H1 (cell line): ENCODE data around the gene RNASE1. TPM values are rescaled to one million over a fixed set of nuclear protein-coding genes. Genes with fewer than 3 reads are reported as not detected.

Source experiments
- CTCF ChIA-PET: fragments of 300-600 bp; sonication (Branson Sonifier 250); formaldehyde crosslinking; loops from one replicate; lab custom pipeline; 2021; ENCODE audit not compliant: partially characterized antibody; lab: Charles Lee
- POLR2A ChIA-PET: fragments of 300-600 bp; sonication (Branson Sonifier 250); formaldehyde crosslinking; loops from one replicate; lab custom pipeline; 2021; ENCODE audit warnings: inconsistent platforms; ENCODE audit not compliant: partially characterized antibody; lab: Charles Lee
- DNase-seq, 2 experiments: peaks; one replicate each; pipeline versions ENCODE4 v3.0.0 to v3.0.0-alpha.2; 2010 to 2022; ENCODE audit warnings: low spot score in 2 of 2, low read depth in 1 of 2, mixed read lengths in 1 of 2
- FAIRE-seq: peaks from 2 replicates; lab custom pipeline; 2011; peaks lifted over from hg19 to GRCh38; lab: Jason Lieb, UNC
- H2AFZ ChIP-seq: 2 replicates; pipeline ENCODE4 v1.8.1; 2012; ENCODE audit warnings: low read length, inconsistent platforms
- H2AK5ac ChIP-seq: 2 replicates; pipeline ENCODE4 v1.6.1; 2013; ENCODE audit warnings: low read depth, low read length
- H2BK120ac ChIP-seq: replicated peaks from 2 replicates; pipeline ENCODE3; 2013; ENCODE audit warnings: low read depth, low read length, inconsistent platforms
- H2BK12ac ChIP-seq: 2 replicates; pipeline ENCODE4 v1.6.1; 2013; ENCODE audit warnings: low read depth, low read length
- H2BK15ac ChIP-seq: 2 replicates; pipeline ENCODE4 v1.6.1; 2013; ENCODE audit warnings: low read length
- H2BK20ac ChIP-seq: 2 replicates; pipeline ENCODE4 v1.6.1; 2013; ENCODE audit warnings: low read length
- H2BK5ac ChIP-seq: 2 replicates; pipeline ENCODE4 v1.6.1; 2013; ENCODE audit warnings: low read depth, low read length
- H3K14ac ChIP-seq: 2 replicates; pipeline ENCODE4 v1.6.1; 2013; ENCODE audit warnings: inconsistent platforms; ENCODE audit not compliant: insufficient read length
- H3K18ac ChIP-seq: 2 replicates; pipeline ENCODE4 v1.6.1; 2013; ENCODE audit warnings: low read length; ENCODE audit errors: extremely low read depth
- H3K23ac ChIP-seq: 2 replicates; pipeline ENCODE4 v1.6.1; 2013; ENCODE audit warnings: inconsistent platforms; ENCODE audit not compliant: insufficient read length
- H3K23me2 ChIP-seq: 2 replicates; pipeline ENCODE4 v1.6.1; 2013; ENCODE audit warnings: low read depth, low read length
- H3K27ac ChIP-seq: 2 replicates; pipeline ENCODE4 v1.6.1; 2011; ENCODE audit warnings: low read depth, low read length, inconsistent platforms
- H3K27me3 ChIP-seq, 4 experiments: replicated peaks in 1 of 4; 1 replicate in 1 of 4; 2 replicates in 3 of 4; pipeline versions ENCODE4 v1.6.1 to v1.8.1; 2011 to 2013; ENCODE audit warnings: low read length in 3 of 4, mild to moderate bottlenecking in 3 of 4, inconsistent platforms in 2 of 4, mixed read lengths in 2 of 4, moderate library complexity in 1 of 4; ENCODE audit not compliant: control insufficient read depth in 3 of 4, insufficient read depth in 3 of 4; ENCODE audit errors: extremely low read depth in 1 of 4
- H3K36me3 ChIP-seq, 4 experiments: 2 replicates each; pipeline versions ENCODE4 v1.6.1 to v1.8.1; 2011 to 2013; ENCODE audit warnings: mild to moderate bottlenecking in 4 of 4, low read length in 3 of 4, moderate library complexity in 2 of 4, control low read depth in 1 of 4, inconsistent platforms in 1 of 4; ENCODE audit not compliant: insufficient read depth in 4 of 4, control insufficient read depth in 2 of 4
- H3K4ac ChIP-seq: replicated peaks from 2 replicates; pipeline ENCODE3; 2013; ENCODE audit warnings: low read length, low read depth, mixed read lengths, inconsistent platforms; ENCODE audit not compliant: insufficient read length
- H3K4me1 ChIP-seq, 4 experiments: replicated peaks in 1 of 4; 1 replicate in 1 of 4; 2 replicates in 3 of 4; pipeline versions ENCODE4 v1.6.1 to v1.8.1; 2011 to 2013; ENCODE audit warnings: low read length in 3 of 4, inconsistent platforms in 2 of 4, mixed read lengths in 1 of 4; ENCODE audit not compliant: insufficient read depth in 4 of 4, control insufficient read depth in 3 of 4
- H3K4me2 ChIP-seq, 2 experiments: 2 replicates each; pipeline versions ENCODE4 v1.6.1 to v1.8.1; 2011 to 2013; ENCODE audit warnings: low read depth in 2 of 2, low read length in 2 of 2, control low read depth in 1 of 2, inconsistent platforms in 1 of 2, mild to moderate bottlenecking in 1 of 2; ENCODE audit not compliant: insufficient read depth in 1 of 2
- H3K4me3 ChIP-seq, 4 experiments: fragments of 200-600, 300-600 bp in 1 of 4; sonication (generic), shearing (Covaris generic), sonication (Bioruptor Twin) in 1 of 4; 2 replicates each; pipeline versions ENCODE4 v1.5.1 to v1.8.1; 2011 to 2016; ENCODE audit warnings: low read length in 4 of 4, low read depth in 3 of 4, control low read depth in 2 of 4, inconsistent platforms in 2 of 4, mild to moderate bottlenecking in 2 of 4, mixed read lengths in 1 of 4, moderate library complexity in 1 of 4; ENCODE audit not compliant: insufficient read depth in 2 of 4; ENCODE audit errors: extremely low read depth in 1 of 4
- H3K56ac ChIP-seq: replicated peaks from 2 replicates; pipeline ENCODE3; 2013; ENCODE audit warnings: low read depth, mild to moderate bottlenecking, mixed read lengths, low read length, inconsistent platforms; ENCODE audit not compliant: insufficient read length
- H3K79me1 ChIP-seq: 2 replicates; pipeline ENCODE4 v1.6.1; 2013; ENCODE audit warnings: low read depth, low read length, control low read depth
- H3K79me2 ChIP-seq, 2 experiments: 2 replicates each; pipeline versions ENCODE4 v1.6.1 to v1.8.1; 2012 to 2013; ENCODE audit warnings: low read length in 2 of 2, mild to moderate bottlenecking in 2 of 2, inconsistent platforms in 1 of 2; ENCODE audit not compliant: insufficient read depth in 2 of 2, control insufficient read depth in 1 of 2
- H3K9ac ChIP-seq, 4 experiments: replicated peaks in 1 of 4; 1 replicate in 1 of 4; 2 replicates in 3 of 4; pipeline versions ENCODE4 v1.6.1 to v1.8.1; 2011 to 2013; ENCODE audit warnings: low read depth in 3 of 4, low read length in 3 of 4, control low read depth in 2 of 4, mild to moderate bottlenecking in 2 of 4, moderate library complexity in 2 of 4, inconsistent platforms in 1 of 4; ENCODE audit errors: extremely low read depth in 1 of 4
- H3K9me3 ChIP-seq, 2 experiments: 2 replicates each; pipeline versions ENCODE4 v1.6.1 to v1.8.1; 2012 to 2013; ENCODE audit warnings: mild to moderate bottlenecking in 2 of 2, moderate library complexity in 2 of 2, control low read depth in 1 of 2, inconsistent platforms in 1 of 2, low read depth in 1 of 2, low read length in 1 of 2, mixed read lengths in 1 of 2; ENCODE audit not compliant: insufficient read depth in 2 of 2
- H4K20me1 ChIP-seq, 2 experiments: replicated peaks in 1 of 2; 2 replicates each; pipeline versions ENCODE3 to v1.8.1; 2011 to 2013; ENCODE audit warnings: inconsistent platforms in 2 of 2, low read length in 2 of 2, mild to moderate bottlenecking in 1 of 2; ENCODE audit not compliant: insufficient read depth in 2 of 2, control insufficient read depth in 1 of 2
- H4K5ac ChIP-seq: 2 replicates; pipeline ENCODE4 v1.6.1; 2013; ENCODE audit warnings: low read length, low read depth, mixed read lengths, inconsistent platforms; ENCODE audit not compliant: insufficient read length
- H4K8ac ChIP-seq: 2 replicates; pipeline ENCODE4 v1.8.0; 2013; ENCODE audit warnings: mild to moderate bottlenecking, moderate library complexity, low read length, inconsistent platforms; ENCODE audit not compliant: insufficient read depth; ENCODE audit errors: extremely low read depth
- H4K91ac ChIP-seq: replicated peaks from 2 replicates; pipeline ENCODE3; 2013; ENCODE audit warnings: low read length, mixed read lengths, inconsistent platforms; ENCODE audit not compliant: insufficient read length
- BACH1 ChIP-seq: IDR thresholded peaks from 2 replicates; pipeline ENCODE4 v1.6.1; 2012; ENCODE audit warnings: low read length, improper control_type of control experiment
- JUND ChIP-seq: IDR thresholded peaks from 2 replicates; pipeline ENCODE4 v1.6.1; 2011; ENCODE audit warnings: mild to moderate bottlenecking, improper control_type of control experiment, low read length
- POU5F1 ChIP-seq: IDR thresholded peaks from 2 replicates; pipeline ENCODE4 v1.6.1; 2011; ENCODE audit warnings: low read depth, mild to moderate bottlenecking, low read length, moderate library complexity
- RFX5 ChIP-seq: IDR thresholded peaks from 2 replicates; pipeline ENCODE4 v1.6.1; 2011; ENCODE audit warnings: low read depth, low read length, improper control_type of control experiment, borderline replicate concordance
- SIN3A ChIP-seq, 2 experiments: IDR thresholded peaks in 1 of 2; conservative IDR thresholded peaks in 1 of 2; 2 replicates each; pipeline ENCODE4 v1.6.1; 2011 to 2012; ENCODE audit warnings: low read length in 2 of 2, improper control_type of control experiment in 1 of 2, low read depth in 1 of 2, mild to moderate bottlenecking in 1 of 2
- TAF7 ChIP-seq: optimal IDR thresholded peaks from 2 replicates; pipeline ENCODE3; 2011; ENCODE audit warnings: low read depth, mild to moderate bottlenecking, inconsistent platforms, low read length, moderate library complexity, borderline replicate concordance
- TEAD4 ChIP-seq: IDR thresholded peaks from 2 replicates; pipeline ENCODE4 v1.6.1; 2012; ENCODE audit warnings: low read depth, low read length, inconsistent platforms, mixed read lengths
- polyA plus RNA-seq, 7 experiments: library from polyadenylated mRNA; depleted of rRNA in 3 of 7; stranded (reverse) in 5 of 7; unstranded in 2 of 7; fragments of >200 nt in 5 of 7; fragments of 200-250 nt in 2 of 7; gene quantifications; 1 replicate in 5 of 7; 2 replicates in 1 of 7; 4 replicates in 1 of 7; pipeline versions ENCODE4 v1.2.1 to v1.2.3, GENCODE V29; 2011 to 2013; ENCODE audit warnings: missing spikeins in 2 of 7, mixed read lengths in 2 of 7
- total RNA-seq: library from RNA; stranded (reverse); fragmentation: NEBNext Ultra II Directional; extraction: Animal tissue kit (Norgen Biotek cat#: 25700); gene quantifications from 2 replicates; pipeline ENCODE4 v1.2.1, GENCODE V29; 2021
- TF ChIP-seq, protein P1 (sequence below): IDR thresholded peaks from 2 replicates; pipeline ENCODE4 v1.6.1; 2011; ENCODE audit warnings: low read length, improper control_type of control experiment
- TF ChIP-seq, protein P2 (sequence below): IDR thresholded peaks from 2 replicates; pipeline ENCODE4 v1.6.1; 2012; ENCODE audit warnings: inconsistent platforms
- TF ChIP-seq, protein P3 (sequence below): IDR thresholded peaks from 2 replicates; pipeline ENCODE4 v1.6.1; 2011; ENCODE audit warnings: low read depth, mild to moderate bottlenecking, low read length; ENCODE audit not compliant: insufficient read depth

RNASE1 gene
- total and polyA plus RNA-seq, 2 of the 8 experiments (the other 6 are each of a cell fraction or from before 2014, with no cell fraction given): 2.2 to 13.4 TPM

DNA sequence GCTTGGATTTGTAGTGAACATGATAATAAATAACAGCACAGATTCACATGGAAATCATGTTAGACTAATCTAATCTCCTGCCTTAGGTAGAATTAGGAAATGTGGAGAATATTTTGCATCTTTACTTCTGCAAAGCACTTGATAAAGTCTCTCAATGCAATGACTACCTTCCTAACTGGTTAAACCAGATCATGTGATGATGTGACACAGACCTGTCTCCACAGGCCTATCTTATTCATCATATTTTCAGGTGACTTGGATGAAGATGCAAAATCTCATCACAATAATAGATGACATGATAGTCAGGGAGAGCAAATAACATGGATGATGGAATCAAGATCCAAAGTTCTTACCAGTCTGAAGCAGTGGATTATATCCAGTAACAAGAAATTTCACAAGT, 38.5 kb upstream of the RNASE1 start:
- Histone ChIP-seq H4K20me1 (no peaks in the 10 kb centered on the region), H3K4me1 (peaks cover 0 to 7% (median 0%) of the 10 kb centered on the region in 4 experiments; a peak in 1 of 7 replicates), H3K4me2 (no peak overlapping the region), H2BK20ac (no peak overlapping the region), H3K27me3 (no peaks in the 10 kb centered on the region), H2BK120ac (no peak overlapping the region), H4K5ac (no peak overlapping the region), H3K18ac (no peak overlapping the region), H2AK5ac (no peak overlapping the region), H3K14ac (no peak overlapping the region), H3K27ac (no peak overlapping the region), H3K79me1 (no peaks in the 10 kb centered on the region), H3K79me2 (no peaks in the 10 kb centered on the region), H3K9me3 (no peaks in the 10 kb centered on the region), H3K9ac (no peak overlapping the region), H3K4ac (no peak overlapping the region), H3K4me3 (no peak overlapping the region), H3K23me2 (no peaks in the 10 kb centered on the region), H2AFZ (no peak overlapping the region), H2BK5ac (no peak overlapping the region), H2BK15ac (no peak overlapping the region), H3K23ac (no peak overlapping the region), H4K91ac (no peak overlapping the region), H3K36me3 (no peaks in the 10 kb centered on the region), H3K56ac (no peak overlapping the region), H2BK12ac (no peak overlapping the region), H4K8ac (no peak overlapping the region)
- POLR2A ChIA-PET: no interaction called here
- FAIRE-seq: no peak
- DNase-seq: no peak
- TF ChIP-seq JUND: no peak
- TF ChIP-seq, protein P1, sequence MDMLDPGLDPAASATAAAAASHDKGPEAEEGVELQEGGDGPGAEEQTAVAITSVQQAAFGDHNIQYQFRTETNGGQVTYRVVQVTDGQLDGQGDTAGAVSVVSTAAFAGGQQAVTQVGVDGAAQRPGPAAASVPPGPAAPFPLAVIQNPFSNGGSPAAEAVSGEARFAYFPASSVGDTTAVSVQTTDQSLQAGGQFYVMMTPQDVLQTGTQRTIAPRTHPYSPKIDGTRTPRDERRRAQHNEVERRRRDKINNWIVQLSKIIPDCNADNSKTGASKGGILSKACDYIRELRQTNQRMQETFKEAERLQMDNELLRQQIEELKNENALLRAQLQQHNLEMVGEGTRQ: no peak
- TF ChIP-seq RFX5: no peak
- TF ChIP-seq POU5F1: no peak
- no peak for TF ChIP-seq TAF7
- no peak for TF ChIP-seq TEAD4
- no peak for TF ChIP-seq SIN3A (conservative IDR thresholded peaks at IDR 0.05 in 1 of 2, IDR thresholded peaks at IDR 0.05 in 1 of 2; ENCODE audit: low read depth in 1 of 2, low read length in 2 of 2)
- no peak for TF ChIP-seq BACH1
- TF ChIP-seq, protein P2, sequence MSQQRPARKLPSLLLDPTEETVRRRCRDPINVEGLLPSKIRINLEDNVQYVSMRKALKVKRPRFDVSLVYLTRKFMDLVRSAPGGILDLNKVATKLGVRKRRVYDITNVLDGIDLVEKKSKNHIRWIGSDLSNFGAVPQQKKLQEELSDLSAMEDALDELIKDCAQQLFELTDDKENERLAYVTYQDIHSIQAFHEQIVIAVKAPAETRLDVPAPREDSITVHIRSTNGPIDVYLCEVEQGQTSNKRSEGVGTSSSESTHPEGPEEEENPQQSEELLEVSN: no peak
- TF ChIP-seq, protein P3, sequence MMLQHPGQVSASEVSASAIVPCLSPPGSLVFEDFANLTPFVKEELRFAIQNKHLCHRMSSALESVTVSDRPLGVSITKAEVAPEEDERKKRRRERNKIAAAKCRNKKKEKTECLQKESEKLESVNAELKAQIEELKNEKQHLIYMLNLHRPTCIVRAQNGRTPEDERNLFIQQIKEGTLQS: no peak
- CTCF ChIA-PET: no interaction called here
